LNCAP (cell line): ENCODE results near the gene BRD9.

Experiments used
- CTCF ChIP-seq: fragments of 450-650 bp; IDR thresholded peaks from 2 replicates; pipeline ENCODE4 v1.5.1; 2017; ENCODE audit warnings: mild to moderate bottlenecking

The BRD9 gene

GRCh38 chr5:892394-893136 is at the start of gene BRD9, which contains the start of gene TRIP13:
Gene BRD9, minus strand, starts transcription at chr5:892801. Its CDS starts 144 bp downstream, at chr5:892657.
Gene TRIP13, plus strand, starts transcription at chr5:892884. Its CDS starts 115 bp downstream, at chr5:892999.
- TF ChIP-seq CTCF: no peak

- TF ChIP-seq CTCF: no peak
These were observed 46.8 kb upstream of the BRD9 start for GRCh38 chr5:939368-939767.

GRCh38 chr5:937151-937924 is 44.7 kb upstream of the BRD9 start:
- no peak for TF ChIP-seq CTCF

- no peak for TF ChIP-seq CTCF
These were observed 43.8 kb upstream of the BRD9 start for GRCh38 chr5:936149-937144.

DNA sequence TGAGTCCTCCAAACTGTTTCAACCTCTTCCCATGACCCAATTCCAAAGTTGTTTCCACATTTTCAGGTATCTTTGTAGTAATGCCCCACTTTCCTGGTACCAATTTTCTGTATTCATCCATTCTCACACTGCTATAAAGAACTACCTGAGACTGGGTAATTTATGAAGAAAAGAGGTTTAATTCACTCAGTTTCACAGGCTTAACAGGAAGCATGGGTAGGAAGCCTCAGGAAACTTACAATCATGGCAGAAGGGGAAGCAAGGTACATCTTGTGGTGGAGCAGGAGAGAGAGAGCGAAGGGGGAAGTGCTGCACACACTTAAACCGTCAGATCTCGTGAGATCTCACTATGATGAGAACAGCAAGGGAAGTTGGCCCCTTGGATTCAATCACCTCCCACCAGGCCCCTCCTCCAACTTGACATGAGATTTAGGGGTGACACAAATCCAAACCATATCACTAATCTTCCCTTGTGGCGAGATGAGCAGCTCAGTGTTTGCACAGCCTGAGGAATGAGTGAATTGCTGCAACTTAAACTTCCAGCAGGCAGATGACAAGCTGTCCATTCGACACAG is 43.0 kb upstream of the BRD9 start:
- no peak for TF ChIP-seq CTCF

- no peak for TF ChIP-seq CTCF
These were observed 40.8 kb upstream of the BRD9 start for GRCh38 chr5:933251-933861.
